Vagina (tissue), 2 donors: Measurements from ENCODE around the gene KLHDC9.

ENCODE experiments used
- CTCF ChIP-seq, 3 experiments: fragments of 450-650 bp in 2 of 3; fragments of 200-600 bp in 1 of 3; sonication (generic) in 1 of 3; IDR thresholded peaks; one replicate each; pipeline ENCODE4 v1.5.1; 2017 to 2019; ENCODE audit warnings: antibody characterized with exemption in 3 of 3, mild to moderate bottlenecking in 2 of 3, moderate library complexity in 2 of 3
- POLR2A ChIP-seq, 2 donors: fragments of 450-650 bp; IDR thresholded peaks; one replicate each; pipeline ENCODE4 v1.6.1; 2017; ENCODE audit warnings: antibody characterized with exemption in 2 of 2, mild to moderate bottlenecking in 2 of 2, moderate library complexity in 2 of 2
- POLR2AphosphoS5 ChIP-seq, 2 donors: sonication (generic); formaldehyde crosslinking; IDR thresholded peaks; one replicate each; pipeline ENCODE4 v1.9.0; 2017; ENCODE audit warnings: antibody characterized with exemption in 2 of 2, mild to moderate bottlenecking in 2 of 2, low read depth in 1 of 2; ENCODE audit not compliant: insufficient read depth in 1 of 2

DNA sequence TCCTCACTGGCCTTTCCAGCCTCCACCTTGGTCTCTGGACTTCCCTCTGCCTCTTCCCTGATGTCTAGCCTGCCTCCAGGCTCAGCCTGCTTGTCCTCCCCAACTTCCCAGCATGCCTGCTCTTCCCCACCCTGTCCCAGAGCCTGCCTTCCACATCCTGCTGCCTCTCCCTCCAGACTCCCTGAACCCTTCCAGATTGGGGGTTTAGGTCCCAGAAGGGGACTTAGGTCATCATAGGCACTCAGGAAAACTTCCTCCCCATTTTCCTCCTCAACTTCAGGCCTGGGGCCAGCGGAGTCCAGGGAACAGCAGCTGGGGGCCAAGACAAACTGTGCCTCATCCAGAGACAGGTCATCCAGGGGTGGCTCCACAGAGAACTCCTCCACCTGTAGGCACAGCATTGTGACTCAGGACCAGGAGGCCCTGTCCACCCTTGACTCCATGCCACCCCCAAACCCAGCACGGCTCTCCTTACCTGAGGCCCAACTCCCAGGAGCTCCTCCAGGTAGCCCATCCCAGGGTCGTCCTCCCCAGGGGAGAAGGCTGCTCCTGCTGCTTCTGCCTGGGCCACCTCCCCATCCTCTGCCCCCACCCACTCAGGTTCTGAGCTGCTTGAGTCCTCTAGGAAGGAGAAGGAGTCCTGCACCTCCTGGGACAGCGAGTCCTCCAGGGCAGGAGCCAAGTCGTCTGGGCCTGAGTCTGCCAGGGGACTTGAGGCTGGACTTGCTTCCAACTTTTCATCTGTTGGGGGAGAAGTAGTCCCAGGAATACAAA, 49.0 kb upstream of the KLHDC9 start:
- TF ChIP-seq CTCF (IDR thresholded peaks at IDR 0.05) (no peak), POLR2AphosphoS5 (IDR thresholded peaks at IDR 0.05; ENCODE audit: insufficient read depth in 1 of 2, low read depth in 1 of 2) (no peak), POLR2A (IDR thresholded peaks at IDR 0.05) (no peak)
